GM19395 (cell line): ENCODE results near the gene DOC2A.

Experiments used
- ATAC-seq: cut with Tn5 transposase; IDR thresholded peaks from one replicate; pipeline ENCODE4 v1.9.1; 2021; ENCODE audit warnings: mild to moderate bottlenecking, moderate library complexity; ENCODE audit not compliant: unreplicated experiment

The DOC2A gene

DNA sequence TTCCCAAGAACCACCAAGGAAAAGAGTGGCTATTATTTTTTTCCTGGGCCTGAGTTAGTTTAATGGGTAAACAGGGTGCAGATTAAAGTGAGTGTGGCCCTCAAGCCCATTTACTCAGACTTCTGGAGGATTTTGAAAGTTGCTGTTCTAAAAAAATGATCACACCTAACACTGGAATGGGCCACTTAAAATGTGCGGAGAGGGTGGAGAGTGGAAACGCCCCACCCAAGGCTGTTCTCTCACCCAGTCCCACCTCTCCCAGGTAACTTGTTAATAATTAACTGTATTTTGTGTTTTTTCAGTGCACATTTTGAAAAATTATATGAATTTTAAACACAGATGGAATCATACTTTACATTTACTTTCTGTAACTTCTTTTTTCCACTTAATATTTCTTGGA is 20.8 kb downstream of the DOC2A start:
- no peak for ATAC-seq

DNA sequence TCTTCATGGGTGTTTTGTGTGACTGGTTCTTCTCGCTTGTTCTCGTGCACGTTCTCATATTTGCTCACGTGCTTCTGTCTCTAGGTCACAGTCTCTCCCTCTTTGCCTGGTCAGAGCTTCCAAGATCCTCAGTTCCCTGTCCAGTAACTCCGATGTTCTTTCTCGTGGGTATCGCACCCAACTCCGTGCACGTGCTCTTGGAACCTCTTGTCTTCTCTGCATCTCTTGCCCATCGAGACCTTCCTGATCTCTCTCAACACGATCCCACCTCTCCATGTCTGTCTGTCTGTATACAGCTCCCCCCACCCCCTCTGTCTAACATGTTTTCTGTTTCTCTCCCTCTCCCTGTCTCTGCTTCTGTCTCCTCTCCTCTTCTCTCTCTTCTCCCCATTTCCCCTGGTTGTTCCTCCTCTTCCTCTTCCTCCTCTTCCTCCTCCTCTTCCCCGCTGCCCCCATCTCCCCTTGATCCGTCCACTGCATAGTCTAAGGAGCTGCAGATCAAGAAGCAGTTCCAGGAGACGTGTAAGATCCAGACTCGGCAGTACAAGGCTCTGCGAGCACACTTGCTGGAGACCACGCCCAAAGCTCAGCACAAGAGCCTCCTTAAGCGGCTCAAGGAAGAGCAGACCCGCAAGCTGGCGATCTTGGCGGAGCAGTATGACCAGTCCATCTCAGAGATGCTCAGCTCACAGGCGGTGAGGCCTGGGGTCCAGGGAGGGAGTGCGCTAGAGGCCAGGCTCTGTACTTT is 21.5 kb downstream of the DOC2A start:
- ATAC-seq, result no peak

DNA sequence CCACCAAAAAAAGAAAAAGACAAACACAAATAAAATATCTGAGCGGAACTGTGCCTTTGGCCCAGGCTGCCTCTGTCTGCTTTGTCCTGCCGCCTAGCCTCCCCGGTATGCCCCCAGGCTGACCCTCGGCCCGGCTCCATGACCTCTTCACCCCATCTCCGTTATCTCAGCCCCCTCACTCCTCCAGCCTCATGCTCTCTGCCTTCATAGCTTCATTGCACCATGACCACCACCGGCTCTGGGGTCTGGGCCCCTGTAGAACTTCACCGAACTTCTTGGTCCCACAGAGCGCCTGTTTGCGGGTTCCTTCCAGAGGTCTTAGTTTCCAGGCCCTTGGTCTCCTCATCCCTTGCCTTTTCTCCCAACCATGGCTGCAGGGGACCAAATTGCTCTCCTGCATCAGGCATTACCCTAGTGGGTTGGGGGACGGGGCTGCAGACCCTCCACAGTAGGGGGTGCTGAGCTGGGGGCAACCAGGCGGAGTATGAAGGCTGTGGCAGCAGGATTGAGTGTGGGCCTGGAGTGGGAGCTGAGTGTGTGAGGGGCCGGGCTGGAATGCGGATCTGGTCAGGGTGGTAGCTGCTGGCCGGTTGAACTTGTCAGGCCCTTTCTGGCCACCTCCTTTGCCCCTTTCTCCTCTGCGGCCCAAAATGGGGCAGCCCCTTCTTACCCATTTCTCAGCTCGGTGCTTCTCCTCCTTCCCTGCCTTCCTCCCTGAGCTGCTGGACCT is 22.3 kb downstream of the DOC2A start:
- no peak for ATAC-seq

DNA sequence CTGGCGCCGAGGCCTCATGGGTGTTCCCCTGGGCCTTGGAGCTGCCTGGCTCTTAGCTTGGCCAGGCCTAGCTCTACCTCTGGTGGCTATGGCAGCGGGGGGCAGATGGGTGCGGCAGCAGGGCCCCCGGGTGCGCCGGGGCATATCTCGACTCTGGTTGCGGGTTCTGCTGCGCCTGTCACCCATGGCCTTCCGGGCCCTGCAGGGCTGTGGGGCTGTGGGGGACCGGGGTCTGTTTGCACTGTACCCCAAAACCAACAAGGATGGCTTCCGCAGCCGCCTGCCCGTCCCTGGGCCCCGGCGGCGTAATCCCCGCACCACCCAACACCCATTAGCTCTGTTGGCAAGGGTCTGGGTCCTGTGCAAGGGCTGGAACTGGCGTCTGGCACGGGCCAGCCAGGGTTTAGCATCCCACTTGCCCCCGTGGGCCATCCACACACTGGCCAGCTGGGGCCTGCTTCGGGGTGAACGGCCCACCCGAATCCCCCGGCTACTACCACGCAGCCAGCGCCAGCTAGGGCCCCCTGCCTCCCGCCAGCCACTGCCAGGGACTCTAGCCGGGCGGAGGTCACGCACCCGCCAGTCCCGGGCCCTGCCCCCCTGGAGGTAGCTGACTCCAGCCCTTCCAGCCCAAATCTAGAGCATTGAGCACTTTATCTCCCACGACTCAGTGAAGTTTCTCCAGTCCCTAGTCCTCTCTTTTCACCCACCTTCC is 23.3 kb downstream of the DOC2A start:
- ATAC-seq, result no peak

DNA sequence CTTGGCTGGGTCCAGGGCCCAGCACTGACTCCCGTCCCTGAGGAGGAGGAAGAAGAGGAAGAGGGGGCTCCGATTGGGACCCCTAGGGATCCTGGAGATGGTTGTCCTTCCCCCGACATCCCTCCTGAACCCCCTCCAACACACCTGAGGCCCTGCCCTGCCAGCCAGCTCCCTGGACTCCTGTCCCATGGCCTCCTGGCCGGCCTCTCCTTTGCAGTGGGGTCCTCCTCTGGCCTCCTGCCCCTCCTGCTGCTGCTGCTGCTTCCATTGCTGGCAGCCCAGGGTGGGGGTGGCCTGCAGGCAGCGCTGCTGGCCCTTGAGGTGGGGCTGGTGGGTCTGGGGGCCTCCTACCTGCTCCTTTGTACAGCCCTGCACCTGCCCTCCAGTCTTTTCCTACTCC is 23.9 kb downstream of the DOC2A start:
- no peak for ATAC-seq

DNA sequence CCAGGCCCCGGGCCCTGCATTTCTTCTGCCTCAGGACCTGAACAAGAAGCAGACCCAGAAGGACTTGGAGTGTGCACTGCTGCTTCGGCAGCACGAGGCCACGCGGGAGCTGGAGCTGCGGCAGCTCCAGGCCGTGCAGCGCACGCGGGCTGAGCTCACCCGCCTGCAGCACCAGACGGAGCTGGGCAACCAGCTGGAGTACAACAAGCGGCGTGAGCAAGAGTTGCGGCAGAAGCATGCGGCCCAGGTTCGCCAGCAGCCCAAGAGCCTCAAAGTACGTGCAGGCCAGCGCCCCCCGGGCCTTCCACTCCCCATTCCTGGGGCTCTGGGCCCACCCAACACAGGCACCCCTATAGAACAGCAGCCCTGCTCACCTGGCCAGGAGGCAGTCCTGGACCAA is 24.6 kb downstream of the DOC2A start:
- ATAC-seq, result no peak

DNA sequence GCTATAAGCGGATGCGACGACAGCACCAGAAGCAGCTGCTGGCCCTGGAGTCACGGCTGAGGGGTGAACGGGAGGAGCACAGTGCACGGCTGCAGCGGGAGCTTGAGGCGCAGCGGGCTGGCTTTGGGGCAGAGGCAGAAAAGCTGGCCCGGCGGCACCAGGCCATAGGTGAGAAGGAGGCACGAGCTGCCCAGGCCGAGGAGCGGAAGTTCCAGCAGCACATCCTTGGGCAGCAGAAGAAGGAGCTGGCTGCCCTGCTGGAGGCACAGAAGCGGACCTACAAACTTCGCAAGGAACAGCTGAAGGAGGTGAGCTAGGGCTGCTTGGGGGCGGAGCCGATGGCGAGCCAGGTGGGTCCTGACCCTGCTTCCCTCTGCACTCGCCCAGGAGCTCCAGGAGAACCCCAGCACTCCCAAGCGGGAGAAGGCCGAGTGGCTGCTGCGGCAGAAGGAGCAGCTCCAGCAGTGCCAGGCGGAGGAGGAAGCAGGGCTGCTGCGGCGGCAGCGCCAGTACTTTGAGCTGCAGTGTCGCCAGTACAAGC is 25.5 kb downstream of the DOC2A start:
- no peak for ATAC-seq

DNA sequence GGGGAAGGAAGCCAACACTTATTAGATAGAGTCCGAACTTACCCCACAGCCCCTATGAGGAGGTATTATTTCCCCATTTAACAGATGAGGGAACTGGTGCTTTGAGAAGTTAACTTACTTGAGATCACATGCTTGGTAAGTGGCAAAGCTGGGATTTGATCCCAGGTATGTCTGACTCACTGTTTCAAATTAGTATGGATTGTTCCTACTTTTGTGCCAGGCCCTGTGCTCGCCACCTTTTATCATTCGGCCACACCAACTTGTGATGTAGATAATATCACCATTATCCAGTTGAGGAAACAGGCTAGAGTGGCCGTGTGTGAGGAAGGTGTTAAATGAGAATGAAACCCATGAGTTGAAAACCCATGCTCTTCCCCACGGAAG is 26.1 kb downstream of the DOC2A start:
- ATAC-seq, result no peak

DNA sequence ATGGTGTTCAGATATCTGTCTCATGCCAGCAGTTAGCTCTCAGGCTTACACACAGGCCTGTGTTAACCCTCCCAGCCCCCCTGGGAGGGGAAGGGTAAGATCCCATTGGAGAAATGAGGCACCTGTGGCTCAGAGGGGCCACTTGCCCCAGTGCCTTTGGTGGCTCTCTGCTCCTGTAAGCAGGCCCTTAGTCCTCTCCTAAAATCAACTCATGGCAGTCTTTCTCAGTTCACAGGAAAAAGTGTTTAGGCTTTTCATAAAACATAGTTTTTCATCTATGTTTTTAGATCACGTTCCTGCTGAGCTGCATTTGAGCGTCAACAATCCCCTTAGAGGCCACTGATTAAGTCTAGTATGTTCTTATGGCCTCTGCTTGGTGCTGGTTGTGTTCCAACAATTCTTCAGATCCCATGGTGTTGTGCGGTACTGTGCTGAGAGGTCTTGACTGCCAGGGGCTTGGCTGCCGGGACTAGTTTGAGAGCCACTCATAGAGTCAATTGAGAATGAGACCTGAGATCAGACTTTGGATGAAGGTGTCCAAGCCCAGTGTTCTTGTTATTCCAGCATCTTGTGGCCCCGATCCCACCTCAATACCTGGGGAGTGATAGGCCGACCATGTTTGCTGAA is 26.6 kb downstream of the DOC2A start:
- no peak for ATAC-seq

DNA sequence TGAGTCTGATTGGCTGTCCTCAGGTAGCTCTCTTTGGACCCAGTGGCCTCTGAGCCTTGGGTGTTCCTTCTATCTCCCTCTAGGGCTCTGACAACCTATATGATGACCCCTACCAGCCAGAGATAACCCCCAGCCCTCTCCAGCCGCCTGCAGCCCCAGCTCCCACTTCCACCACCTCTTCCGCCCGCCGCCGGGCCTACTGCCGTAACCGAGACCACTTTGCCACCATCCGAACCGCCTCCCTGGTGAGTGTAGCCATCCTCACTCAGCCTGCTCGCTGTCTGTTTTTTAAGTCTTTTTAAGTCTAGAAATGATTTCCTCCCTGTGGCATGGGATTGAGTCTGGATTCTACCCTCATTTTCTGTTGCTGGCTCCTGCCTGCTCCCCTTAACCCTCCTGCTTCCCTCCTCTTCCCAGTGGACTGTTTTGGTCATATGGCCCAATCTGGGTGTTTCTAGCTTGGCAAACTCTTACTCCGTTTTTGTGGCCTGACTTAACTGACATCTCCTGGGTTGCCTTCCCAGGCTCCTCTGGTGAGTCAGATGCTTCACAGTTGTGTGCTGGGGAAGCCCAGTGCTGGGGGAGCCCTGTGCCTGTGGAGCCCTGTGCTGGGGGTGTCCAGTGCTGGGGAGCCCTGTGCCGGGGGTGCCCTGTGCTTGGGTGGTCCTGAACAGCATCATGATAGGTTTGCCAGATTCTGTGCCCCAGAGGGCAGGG is 27.2 kb downstream of the DOC2A start:
- ATAC-seq, result no peak

DNA sequence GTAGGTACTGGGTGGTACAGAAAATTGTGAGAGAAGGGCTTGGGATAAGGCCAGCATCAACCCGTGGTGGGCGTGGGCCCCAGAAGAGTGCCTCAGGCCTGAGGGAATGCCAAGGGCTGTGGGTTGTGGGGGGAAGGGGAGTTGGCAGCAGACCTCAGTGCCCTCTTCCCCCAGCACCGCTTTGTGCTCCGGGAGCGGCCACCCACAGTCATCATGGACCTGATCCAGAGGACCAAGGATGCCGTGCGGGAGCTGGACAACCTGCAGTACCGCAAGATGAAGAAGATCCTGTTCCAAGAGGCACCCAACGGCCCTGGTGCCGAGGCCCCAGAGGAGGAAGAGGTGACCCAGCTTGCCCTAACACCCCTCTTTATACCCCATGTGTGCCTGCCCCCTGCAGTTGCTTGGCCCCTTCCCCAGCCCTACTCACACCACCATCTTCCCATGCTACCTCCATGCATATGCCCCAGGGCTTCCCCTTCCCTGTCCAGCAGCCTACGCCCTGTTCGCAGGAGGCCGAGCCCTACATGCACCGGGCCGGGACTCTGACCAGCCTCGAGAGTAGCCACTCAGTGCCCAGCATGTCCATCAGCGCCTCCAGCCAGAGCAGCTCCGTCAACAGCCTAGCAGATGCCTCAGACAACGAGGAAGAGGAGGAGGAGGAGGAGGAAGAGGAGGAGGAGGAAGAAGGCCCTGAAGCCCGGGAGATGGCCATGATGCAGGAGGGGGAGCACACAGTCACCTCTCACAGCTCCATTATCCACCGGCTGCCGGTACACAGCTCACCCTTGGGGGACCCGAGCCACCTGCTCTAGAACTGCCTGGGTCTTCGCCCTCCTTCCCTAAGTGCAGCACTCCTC is 28.0 kb downstream of the DOC2A start:
- no peak for ATAC-seq

DNA sequence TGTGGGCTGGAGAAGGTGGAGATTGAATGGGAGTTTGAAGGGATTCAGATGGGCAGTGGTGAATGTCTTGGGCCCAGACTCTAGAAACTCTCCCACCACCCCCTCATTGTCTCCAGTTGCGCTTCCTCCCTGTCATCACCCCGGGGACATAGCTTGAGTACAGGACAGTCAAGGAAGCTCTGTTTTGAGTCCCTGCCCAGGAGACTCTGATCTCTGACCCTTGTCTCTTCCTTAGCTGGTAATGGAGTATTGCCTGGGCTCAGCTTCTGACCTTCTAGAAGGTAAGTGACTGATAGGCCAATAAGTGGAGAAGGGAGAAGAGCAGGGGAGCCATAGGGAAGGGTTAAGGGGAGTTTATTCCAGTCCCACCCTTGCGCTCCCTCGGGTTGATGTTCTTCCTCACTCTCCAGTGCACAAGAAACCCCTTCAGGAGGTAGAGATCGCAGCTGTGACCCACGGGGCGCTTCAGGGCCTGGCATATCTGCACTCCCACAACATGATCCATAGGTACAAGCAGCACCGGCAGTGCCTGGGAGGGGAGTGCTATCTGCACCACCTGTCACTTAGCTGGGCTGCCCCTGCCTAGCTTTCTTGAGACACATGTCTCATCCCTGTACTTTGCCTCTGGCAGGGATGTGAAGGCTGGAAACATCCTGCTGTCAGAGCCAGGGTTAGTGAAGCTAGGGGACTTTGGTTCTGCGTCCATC is 32.1 kb downstream of the DOC2A start:
- no peak for ATAC-seq

DNA sequence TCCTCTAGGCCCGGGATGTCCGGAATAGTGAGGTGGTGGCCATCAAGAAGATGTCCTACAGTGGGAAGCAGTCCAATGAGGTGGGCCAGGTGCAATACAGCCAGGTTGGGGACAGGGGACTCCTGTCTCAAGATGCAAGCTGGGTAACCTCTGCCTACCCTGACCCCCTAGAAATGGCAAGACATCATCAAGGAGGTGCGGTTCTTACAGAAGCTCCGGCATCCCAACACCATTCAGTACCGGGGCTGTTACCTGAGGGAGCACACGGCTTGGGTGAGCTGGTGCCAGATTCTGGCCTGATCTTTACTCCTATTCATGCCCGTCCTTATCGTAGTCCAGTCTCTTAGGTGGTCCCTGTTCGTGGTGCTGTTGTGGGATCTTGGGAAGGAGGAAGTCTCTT is 32.7 kb downstream of the DOC2A start:
- ATAC-seq, result no peak

DNA sequence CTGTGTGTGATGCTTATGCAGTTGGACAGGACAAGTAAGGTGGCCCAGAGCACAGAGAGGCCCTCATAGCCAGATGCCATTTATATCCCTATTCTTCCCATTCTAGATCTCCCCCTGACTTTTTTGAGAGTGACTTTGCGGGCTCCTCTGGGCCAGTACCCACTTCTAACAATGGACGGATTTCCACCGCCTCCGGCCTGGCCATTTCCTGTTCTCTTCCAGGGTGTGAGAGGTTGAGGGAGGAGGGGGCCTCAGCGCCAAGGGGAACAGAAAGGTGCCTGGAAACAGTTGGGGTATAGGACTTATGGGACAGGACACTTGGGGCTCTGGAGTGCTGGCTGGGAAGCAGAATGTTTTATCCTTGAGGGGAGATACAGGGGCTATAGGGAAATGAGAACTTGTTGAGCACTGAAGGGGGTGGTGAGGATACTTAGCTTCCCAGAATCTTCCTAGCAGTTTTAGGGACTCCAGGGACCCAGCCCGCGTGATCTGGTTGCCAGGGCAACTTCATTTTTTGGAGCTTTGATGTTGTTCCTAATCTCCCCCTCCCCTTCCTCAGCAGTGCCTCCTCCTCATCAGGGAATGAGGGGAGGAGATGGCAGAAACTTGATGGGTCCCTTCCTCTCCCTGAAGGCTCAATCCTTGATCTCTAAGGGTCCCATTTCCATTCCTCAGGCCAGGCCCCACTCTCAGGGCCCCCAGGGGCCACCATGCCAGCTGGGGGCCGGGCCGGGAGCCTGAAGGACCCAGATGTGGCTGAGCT is 33.6 kb downstream of the DOC2A start:
- ATAC-seq, result no peak

DNA sequence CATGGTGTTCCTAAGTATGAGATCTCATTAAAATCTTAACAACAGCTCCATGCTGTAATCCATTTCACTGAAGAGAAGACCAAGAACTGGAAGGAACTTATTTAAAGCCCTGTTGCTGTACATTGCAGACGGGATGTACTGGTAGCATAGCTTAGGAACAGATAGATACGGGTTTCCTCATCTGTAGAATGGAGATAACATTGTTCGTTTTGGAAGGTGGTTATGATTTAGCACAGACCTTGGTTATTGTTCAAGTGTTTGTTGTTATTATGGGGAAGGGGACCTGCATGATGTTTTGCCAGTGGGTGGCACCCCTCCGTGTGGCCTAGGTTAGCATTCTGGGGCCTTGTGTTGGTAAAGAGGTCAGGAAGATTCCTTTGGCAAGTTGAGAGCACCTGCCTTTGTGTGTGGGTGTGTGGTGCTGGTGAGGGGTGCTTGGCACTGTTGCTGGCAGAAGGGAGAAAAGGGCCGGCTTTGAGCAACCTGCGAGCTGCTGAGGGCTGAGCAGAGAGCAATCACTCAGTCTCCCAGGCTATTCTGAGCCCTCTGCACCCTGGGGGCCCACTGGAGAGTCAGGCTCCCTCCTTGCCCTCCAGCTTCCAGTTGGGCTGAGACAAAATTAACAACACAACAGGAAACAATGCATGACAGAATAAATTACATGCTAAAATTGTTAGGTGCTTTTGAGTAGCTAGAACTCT is 34.9 kb downstream of the DOC2A start:
- no peak for ATAC-seq

DNA sequence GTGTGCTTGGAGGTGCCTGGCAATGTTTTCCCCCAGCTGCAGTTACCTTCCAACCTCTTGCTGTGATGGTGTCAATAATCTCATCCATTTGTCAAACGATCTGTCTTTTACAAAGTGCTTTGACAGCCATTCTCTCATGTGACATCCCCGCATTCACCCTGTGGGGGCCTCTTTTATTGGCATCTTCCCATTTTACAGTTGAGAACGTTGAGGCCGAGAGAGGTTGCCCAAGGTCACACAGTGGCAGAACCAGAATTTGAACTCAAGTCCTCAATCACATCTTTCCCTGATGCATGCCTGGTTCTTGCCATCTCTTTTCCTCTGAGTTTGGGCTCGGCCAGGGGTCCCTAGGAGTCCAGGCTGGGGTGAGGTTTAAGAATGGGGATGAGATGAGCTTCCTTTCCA is 35.7 kb downstream of the DOC2A start:
- ATAC-seq, result no peak

DNA sequence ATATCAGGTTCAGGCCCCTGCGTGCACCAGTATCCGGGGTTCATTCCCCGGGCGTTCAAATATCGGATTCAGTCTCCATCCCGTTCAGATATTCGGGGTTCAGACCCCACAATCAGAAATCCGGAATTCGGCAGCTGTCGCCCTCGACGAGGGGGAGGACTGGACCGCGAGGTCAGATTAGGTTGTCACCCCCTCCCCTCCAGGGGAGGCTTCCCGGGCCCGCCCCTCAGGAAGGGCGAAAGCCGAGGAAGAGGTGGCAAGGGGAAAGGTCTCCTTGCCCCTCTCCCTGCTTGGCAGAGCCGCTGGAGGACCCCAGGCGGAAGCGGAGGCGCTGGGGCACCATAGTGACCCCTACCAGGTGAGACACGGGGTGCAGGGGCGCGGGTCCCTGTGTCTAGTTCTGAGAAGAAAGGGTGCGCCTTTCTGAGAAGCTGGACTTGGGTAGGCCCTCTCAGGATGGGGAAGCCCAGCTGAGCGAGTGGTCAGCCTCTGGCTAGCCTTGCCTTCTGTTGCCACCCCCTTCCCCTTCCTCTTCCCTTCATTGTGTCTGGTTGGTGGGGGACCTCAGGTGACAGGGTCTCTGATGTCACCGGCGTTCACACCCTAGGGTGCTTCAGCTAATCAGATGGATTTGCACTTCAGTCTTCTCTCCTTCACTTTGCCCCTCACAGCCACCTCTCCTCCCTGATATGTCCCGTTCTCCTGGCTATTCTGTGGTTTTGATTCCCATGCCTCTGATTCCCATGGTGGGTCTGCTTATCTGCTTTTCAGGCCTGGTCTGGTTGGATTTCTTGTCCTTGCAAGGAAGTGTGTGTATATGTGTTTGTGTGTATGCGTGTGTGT is 36.3 kb downstream of the DOC2A start:
- ATAC-seq, result peak; percentile 3
